ENCODE results near the gene BAHCC1. TPM values are rescaled to one million over a fixed set of nuclear protein-coding genes. Genes with fewer than 3 reads are reported as not detected.

BAHCC1 gene
- total RNA-seq, 1 donor from 2014 or later = 4.8 TPM

GRCh38 chr17:81397314-81398175 lies 2.3 kb downstream of the BAHCC1 start:
- no peak for DNase-seq (ENCODE audit: low read depth)
- H3K4me3 ChIP-seq (ENCODE audit: low read depth, low read length) = peak overlapping the region; percentile 68
- no peak for TF ChIP-seq CTCF (conservative IDR thresholded peaks at IDR 0.05; ENCODE audit: low read depth, low read length)

- no peak for DNase-seq (ENCODE audit: low read depth)
- peak overlapping the region; percentile 68 for H3K4me3 ChIP-seq (ENCODE audit: low read depth, low read length)
- TF ChIP-seq CTCF (conservative IDR thresholded peaks at IDR 0.05; ENCODE audit: low read depth, low read length) = no peak
These were observed 3.0 kb downstream of the BAHCC1 start for GRCh38 chr17:81398176-81398831.

- TF ChIP-seq CTCF (conservative IDR thresholded peaks at IDR 0.05; ENCODE audit: low read depth, low read length) = no peak
- H3K4me3 ChIP-seq (ENCODE audit: low read depth, low read length) = peak overlapping the region; percentile 68
- no peak for DNase-seq (ENCODE audit: low read depth)
These were observed 3.7 kb downstream of the BAHCC1 start for GRCh38 chr17:81398832-81399411.

- peak overlapping the region; percentile 73 for H3K4me3 ChIP-seq (ENCODE audit: low read depth, low read length)
- DNase-seq (ENCODE audit: low read depth) = no peak
- TF ChIP-seq CTCF (conservative IDR thresholded peaks at IDR 0.05; ENCODE audit: low read depth, low read length) = no peak
These were observed 4.4 kb downstream of the BAHCC1 start for GRCh38 chr17:81399481-81400153.

GRCh38 chr17:81400154-81400977 lies 5.1 kb downstream of the BAHCC1 start:
- DNase-seq (ENCODE audit: low read depth) = no peak
- no peak for TF ChIP-seq CTCF (conservative IDR thresholded peaks at IDR 0.05; ENCODE audit: low read depth, low read length)
- H3K4me3 ChIP-seq (ENCODE audit: low read depth, low read length) = peak overlapping the region; percentile 73

All from epithelial cell of proximal tubule (primary cell).